ENCODE results near the gene KIAA1671. TPM values are rescaled to one million over a fixed set of nuclear protein-coding genes. Genes with fewer than 3 reads are reported as not detected.

KIAA1671 gene
- total RNA-seq, 1 donor from 2014 or later, result 62.1 TPM

DNA sequence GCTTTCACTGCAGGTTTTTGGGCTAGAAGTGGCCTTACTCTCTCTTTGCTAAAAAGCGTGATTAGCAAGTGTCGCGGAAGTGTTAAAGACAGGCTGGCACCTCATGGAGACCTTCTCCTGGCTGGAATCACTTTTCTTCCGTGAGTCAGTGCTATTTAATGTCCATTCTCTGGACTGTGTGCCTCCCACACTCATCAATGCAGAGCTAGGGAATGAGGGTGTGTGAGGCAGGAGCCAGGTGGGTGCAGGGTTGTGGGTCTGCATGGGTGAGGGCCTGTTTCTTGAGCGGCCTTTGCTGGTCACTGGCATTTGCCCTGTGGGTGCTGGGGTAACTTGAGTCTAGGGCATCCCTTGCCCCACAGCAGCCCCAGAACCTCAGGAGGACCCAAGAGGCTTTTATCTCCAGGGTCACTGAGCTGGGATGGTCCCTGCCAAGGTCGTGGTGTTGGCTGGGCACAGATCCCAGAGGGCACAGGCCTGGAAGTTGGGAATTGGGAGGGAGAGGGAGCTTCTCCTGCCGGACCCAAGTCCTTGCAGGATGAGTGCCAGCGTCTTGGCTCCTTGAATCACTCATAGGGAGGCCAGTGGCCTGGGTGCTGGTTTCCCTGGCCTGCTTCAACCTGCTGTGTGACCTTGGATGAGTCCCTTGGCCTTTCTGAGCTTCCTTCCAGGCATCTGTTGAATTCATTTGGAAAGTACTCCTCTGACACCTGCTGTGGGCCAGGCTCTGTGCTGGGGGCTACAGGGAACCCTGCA, 30.0 kb downstream of the KIAA1671 start:
- peaks cover 7% of the 10 kb centered on the region for H3K4me1 Mint-ChIP-seq (ENCODE audit: low read depth)
- H3K4me3 Mint-ChIP-seq (ENCODE audit: low read depth), result no peak overlapping the region
- TF ChIP-seq, protein P1, sequence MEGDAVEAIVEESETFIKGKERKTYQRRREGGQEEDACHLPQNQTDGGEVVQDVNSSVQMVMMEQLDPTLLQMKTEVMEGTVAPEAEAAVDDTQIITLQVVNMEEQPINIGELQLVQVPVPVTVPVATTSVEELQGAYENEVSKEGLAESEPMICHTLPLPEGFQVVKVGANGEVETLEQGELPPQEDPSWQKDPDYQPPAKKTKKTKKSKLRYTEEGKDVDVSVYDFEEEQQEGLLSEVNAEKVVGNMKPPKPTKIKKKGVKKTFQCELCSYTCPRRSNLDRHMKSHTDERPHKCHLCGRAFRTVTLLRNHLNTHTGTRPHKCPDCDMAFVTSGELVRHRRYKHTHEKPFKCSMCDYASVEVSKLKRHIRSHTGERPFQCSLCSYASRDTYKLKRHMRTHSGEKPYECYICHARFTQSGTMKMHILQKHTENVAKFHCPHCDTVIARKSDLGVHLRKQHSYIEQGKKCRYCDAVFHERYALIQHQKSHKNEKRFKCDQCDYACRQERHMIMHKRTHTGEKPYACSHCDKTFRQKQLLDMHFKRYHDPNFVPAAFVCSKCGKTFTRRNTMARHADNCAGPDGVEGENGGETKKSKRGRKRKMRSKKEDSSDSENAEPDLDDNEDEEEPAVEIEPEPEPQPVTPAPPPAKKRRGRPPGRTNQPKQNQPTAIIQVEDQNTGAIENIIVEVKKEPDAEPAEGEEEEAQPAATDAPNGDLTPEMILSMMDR (IDR thresholded peaks at IDR 0.05; ENCODE audit: unreplicated experiment), result no peak
- H3K9me3 Mint-ChIP-seq (ENCODE audit: low read depth), result peaks cover 4% of the 10 kb centered on the region
- no peaks in the 10 kb centered on the region for H3K27me3 Mint-ChIP-seq
- no peak overlapping the region for H3K27ac Mint-ChIP-seq
- no peak for DNase-seq (ENCODE audit: low spot score, unreplicated experiment)
- peaks cover 11% of the 10 kb centered on the region for H3K36me3 Mint-ChIP-seq (ENCODE audit: insufficient read depth)

GRCh38 chr22:24983151-24983550, 30.6 kb downstream of the KIAA1671 start:
- H3K4me3 Mint-ChIP-seq (ENCODE audit: low read depth), result no peak overlapping the region
- H3K27me3 Mint-ChIP-seq, result no peaks in the 10 kb centered on the region
- H3K9me3 Mint-ChIP-seq (ENCODE audit: low read depth), result peaks cover 4% of the 10 kb centered on the region
- peaks cover 11% of the 10 kb centered on the region for H3K36me3 Mint-ChIP-seq (ENCODE audit: insufficient read depth)
- TF ChIP-seq, protein P1 (IDR thresholded peaks at IDR 0.05; ENCODE audit: unreplicated experiment), result no peak
- no peak for DNase-seq (ENCODE audit: low spot score, unreplicated experiment)
- H3K4me1 Mint-ChIP-seq (ENCODE audit: low read depth), result peaks cover 2% of the 10 kb centered on the region
- no peak overlapping the region for H3K27ac Mint-ChIP-seq

DNA sequence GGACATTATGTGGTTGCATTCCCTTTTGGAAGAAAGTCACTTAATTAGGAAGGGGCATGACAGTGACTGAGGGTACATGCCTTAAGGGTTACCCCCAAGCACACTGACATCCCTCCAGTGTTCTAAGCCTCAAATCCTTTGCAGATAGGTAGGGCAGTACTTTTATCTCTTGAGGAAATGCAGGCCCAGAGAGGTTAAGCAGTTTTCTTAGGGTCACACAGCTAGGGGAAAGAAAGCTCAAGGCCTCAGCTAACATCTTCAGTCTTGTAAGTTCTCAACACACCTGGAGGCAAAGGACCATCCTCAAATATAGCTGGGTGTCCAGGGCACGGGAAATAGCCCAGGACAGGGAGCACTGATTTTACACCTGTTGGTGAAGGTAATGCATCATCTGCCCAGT, 31.6 kb downstream of the KIAA1671 start:
- DNase-seq (ENCODE audit: low spot score, unreplicated experiment), result no peak
- no peaks in the 10 kb centered on the region for H3K27me3 Mint-ChIP-seq
- H3K27ac Mint-ChIP-seq, result no peak overlapping the region
- H3K4me1 Mint-ChIP-seq (ENCODE audit: low read depth), result peaks cover 1% of the 10 kb centered on the region
- H3K36me3 Mint-ChIP-seq (ENCODE audit: insufficient read depth), result peaks cover 11% of the 10 kb centered on the region
- TF ChIP-seq, protein P1 (IDR thresholded peaks at IDR 0.05; ENCODE audit: unreplicated experiment), result no peak
- no peak overlapping the region for H3K4me3 Mint-ChIP-seq (ENCODE audit: low read depth)
- peaks cover 4% of the 10 kb centered on the region for H3K9me3 Mint-ChIP-seq (ENCODE audit: low read depth)

DNA sequence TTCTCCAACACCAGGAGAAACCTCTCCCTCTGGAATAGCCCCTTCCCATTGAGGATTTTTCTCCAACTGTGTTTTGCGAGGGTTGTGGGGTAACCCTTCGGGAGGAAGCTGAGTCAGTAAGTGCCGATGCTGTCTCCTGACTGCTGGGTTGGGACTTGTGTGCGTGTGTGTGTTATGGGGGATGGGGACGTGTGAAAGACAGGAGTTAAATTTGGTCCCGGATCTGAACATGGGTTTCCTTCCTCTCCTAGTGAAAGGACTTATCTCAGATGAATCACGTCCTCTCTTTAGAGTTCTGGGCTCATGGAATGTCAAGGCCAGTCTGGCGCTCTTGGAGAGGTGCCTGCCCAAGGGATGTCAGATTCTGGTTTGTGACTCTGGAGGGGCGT, 33.3 kb downstream of the KIAA1671 start:
- H3K9me3 Mint-ChIP-seq (ENCODE audit: low read depth), result peaks cover 4% of the 10 kb centered on the region
- H3K4me1 Mint-ChIP-seq (ENCODE audit: low read depth), result no peaks in the 10 kb centered on the region
- TF ChIP-seq, protein P1 (IDR thresholded peaks at IDR 0.05; ENCODE audit: unreplicated experiment), result no peak
- H3K27ac Mint-ChIP-seq, result no peak overlapping the region
- H3K36me3 Mint-ChIP-seq (ENCODE audit: insufficient read depth), result peaks cover 8% of the 10 kb centered on the region
- no peaks in the 10 kb centered on the region for H3K27me3 Mint-ChIP-seq
- DNase-seq (ENCODE audit: low spot score, unreplicated experiment), result no peak
- H3K4me3 Mint-ChIP-seq (ENCODE audit: low read depth), result no peak overlapping the region

DNA sequence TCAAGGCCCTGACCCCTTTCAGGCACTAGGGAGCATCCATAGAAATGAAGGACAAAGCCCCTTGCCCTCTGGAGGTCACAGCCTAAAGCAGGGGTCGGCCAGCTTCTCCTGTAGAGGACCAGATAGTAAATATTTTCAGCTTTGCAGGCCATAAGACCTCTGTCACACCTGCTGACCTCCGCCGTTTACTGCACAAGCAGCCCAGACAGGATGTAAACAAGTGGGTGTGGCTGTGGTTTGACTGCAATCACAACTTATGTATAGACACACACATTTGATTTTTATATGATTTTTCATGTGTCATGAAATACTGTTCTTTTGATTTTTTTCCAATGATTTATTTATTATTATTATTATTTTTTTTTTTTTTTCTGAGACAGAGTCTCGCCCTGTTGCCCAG, 34.3 kb downstream of the KIAA1671 start:
- H3K9me3 Mint-ChIP-seq (ENCODE audit: low read depth), result peaks cover 4% of the 10 kb centered on the region
- H3K4me1 Mint-ChIP-seq (ENCODE audit: low read depth), result no peaks in the 10 kb centered on the region
- H3K4me3 Mint-ChIP-seq (ENCODE audit: low read depth), result no peak overlapping the region
- no peak for DNase-seq (ENCODE audit: low spot score, unreplicated experiment)
- H3K27ac Mint-ChIP-seq, result no peak overlapping the region
- TF ChIP-seq, protein P1 (IDR thresholded peaks at IDR 0.05; ENCODE audit: unreplicated experiment), result no peak
- peaks cover 8% of the 10 kb centered on the region for H3K36me3 Mint-ChIP-seq (ENCODE audit: insufficient read depth)
- H3K27me3 Mint-ChIP-seq, result no peaks in the 10 kb centered on the region
